Measurements from ENCODE around the gene CAMK2B.
A peak's percentile ranks its signal among the peaks of the same experiment; 100 is the strongest.

CAMK2B gene

GRCh38 chr7:44235582-44236332 lies 89.6 kb downstream of the CAMK2B start:
- Mint-ChIP-seq H3K27me3 (ENCODE audit: low read depth, poor library complexity) (peaks cover 5% of the 10 kb centered on the region), H3K9me3 (no peaks in the 10 kb centered on the region), H3K4me3 (no peak overlapping the region), H3K36me3 (ENCODE audit: low read depth) (no peaks in the 10 kb centered on the region), H3K4me1 (peaks cover 34% of the 10 kb centered on the region), H3K27ac (no peak overlapping the region)
- DNase-seq, result no peak
- TF ChIP-seq CTCF (IDR thresholded peaks at IDR 0.05), result no peak

- DNase-seq, result no peak
- H3K4me1 Mint-ChIP-seq, result peaks cover 33% of the 10 kb centered on the region
- no peaks in the 10 kb centered on the region for H3K9me3 Mint-ChIP-seq
- TF ChIP-seq CTCF (IDR thresholded peaks at IDR 0.05), result no peak
- peaks cover 5% of the 10 kb centered on the region for H3K27me3 Mint-ChIP-seq (ENCODE audit: low read depth, poor library complexity)
- H3K27ac Mint-ChIP-seq, result no peak overlapping the region
- H3K36me3 Mint-ChIP-seq (ENCODE audit: low read depth), result no peaks in the 10 kb centered on the region
- H3K4me3 Mint-ChIP-seq, result no peak overlapping the region
These were observed 90.3 kb downstream of the CAMK2B start for GRCh38 chr7:44235066-44235465.

GRCh38 chr7:44232901-44233715 lies 92.3 kb downstream of the CAMK2B start:
- H3K36me3 Mint-ChIP-seq (ENCODE audit: low read depth), result no peaks in the 10 kb centered on the region
- H3K4me1 Mint-ChIP-seq, result peaks cover 33% of the 10 kb centered on the region
- peaks cover 2% of the 10 kb centered on the region for H3K27me3 Mint-ChIP-seq (ENCODE audit: low read depth, poor library complexity)
- TF ChIP-seq CTCF (IDR thresholded peaks at IDR 0.05), result no peak
- peak overlapping the region; percentile 11 for H3K27ac Mint-ChIP-seq
- DNase-seq, result no peak
- no peaks in the 10 kb centered on the region for H3K9me3 Mint-ChIP-seq
- no peak overlapping the region for H3K4me3 Mint-ChIP-seq

- Mint-ChIP-seq H3K27me3 (ENCODE audit: low read depth, poor library complexity) (no peaks in the 10 kb centered on the region), H3K9me3 (no peaks in the 10 kb centered on the region), H3K4me3 (no peak overlapping the region), H3K27ac (no peak overlapping the region), H3K4me1 (peaks cover 31% of the 10 kb centered on the region), H3K36me3 (ENCODE audit: low read depth) (no peaks in the 10 kb centered on the region)
- no peak for TF ChIP-seq CTCF (IDR thresholded peaks at IDR 0.05)
- no peak for DNase-seq
These were observed 93.0 kb downstream of the CAMK2B start for GRCh38 chr7:44232396-44232795.

- Mint-ChIP-seq H3K27ac (no peak overlapping the region), H3K4me3 (no peak overlapping the region), H3K4me1 (peaks cover 19% of the 10 kb centered on the region), H3K27me3 (ENCODE audit: low read depth, poor library complexity) (peaks cover 4% of the 10 kb centered on the region), H3K36me3 (ENCODE audit: low read depth) (no peaks in the 10 kb centered on the region), H3K9me3 (no peaks in the 10 kb centered on the region)
- no peak for TF ChIP-seq CTCF (IDR thresholded peaks at IDR 0.05)
- DNase-seq, result no peak
These were observed 94.3 kb downstream of the CAMK2B start for GRCh38 chr7:44231088-44231487.
